ENCODE measurements around the gene SEPTIN12.

- no peak for TF ChIP-seq CTCF (conservative IDR thresholded peaks at IDR 0.05; ENCODE audit: low read length)
- no peak for TF ChIP-seq EZH2phosphoT487 (IDR thresholded peaks at IDR 0.05; ENCODE audit: borderline replicate concordance)
Observed at GRCh38 chr16:4814046-4814445, 25.9 kb upstream of the SEPTIN12 start.
